ENCODE measurements around the gene FOSL2.

Gene FOSL2

DNA sequence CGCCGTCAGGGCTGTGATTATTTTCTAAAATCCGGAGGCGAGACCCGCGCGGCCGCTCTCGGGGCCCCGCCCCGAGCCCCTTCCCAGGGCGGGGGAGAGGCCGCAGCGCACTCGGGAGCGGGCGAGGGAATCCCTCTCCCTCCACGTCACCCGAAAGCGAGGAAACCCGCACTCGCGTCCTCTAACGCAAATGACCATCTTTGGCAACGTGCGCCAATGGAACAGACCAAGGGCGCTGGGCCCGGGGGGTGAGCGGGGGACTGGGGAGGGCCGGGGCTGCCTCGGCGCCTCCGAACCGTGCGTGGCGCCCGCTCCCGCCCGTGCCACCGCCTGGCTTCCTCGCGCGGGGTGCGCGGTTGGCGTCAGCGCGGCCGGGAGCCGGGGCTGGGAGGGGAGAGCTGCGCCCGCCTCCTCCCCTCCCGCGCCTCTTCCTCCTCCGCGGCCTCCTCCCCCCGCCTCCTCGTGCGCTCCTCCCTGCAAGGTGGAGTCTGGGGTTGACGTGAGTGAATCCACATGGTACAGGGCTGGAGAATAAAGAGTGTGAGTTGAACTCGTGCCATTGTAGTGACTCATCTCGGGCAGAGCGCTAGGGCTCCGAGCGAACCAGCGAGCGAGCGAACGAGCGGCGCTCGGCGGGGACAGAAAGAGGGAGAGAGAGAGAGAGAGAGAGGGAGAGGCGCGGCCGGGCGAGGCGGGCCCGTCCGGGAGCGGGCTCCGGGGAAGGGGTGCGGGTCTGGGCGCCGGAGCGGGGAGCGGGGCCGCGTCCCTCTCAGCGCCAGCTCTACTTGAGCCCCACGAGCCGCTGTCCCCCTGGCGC lies at the start of gene FOSL2:
Gene FOSL2 (plus strand): TSS at position 562 of the 817 bp plus-strand sequence. CDS start 863 bp downstream, outside the sequence.
- DNase-seq, result peak; percentile 86 to 95

DNA sequence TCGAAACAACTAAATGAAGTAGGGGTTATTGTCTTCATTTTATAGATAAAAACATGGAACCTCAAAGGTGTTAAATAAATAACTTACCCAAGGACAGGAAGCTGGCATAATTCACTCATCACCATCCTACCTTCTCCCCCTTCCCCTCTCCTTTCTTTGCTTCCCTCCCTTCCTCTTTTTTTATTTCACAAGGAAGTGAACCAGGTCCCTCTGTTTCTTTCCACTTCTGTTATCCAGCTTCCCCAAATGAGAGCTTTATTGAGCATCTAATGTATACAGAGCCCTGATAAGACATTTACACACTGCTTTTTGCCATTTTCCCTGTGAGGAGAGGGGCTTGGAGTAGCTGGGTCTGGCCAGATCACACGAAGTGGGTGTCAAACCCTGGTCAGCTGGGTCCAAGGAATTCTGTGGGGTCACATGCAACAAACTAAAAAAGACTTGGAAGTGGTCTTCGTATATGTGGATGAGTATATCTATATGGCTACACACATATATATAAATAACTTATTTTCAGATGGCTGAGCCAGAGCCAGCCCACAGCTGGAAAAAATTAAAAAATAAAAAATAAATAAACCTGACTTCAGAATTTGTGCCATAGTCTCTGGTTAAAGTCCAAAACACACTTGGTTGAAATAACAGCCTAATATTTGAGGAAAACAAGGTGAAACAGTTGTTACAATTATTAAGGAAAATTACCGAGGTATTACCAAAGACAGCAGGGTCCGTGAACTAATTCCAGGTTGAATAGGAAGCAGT lies 49.3 kb upstream of the FOSL2 start:
- DNase-seq, result no peak

DNA sequence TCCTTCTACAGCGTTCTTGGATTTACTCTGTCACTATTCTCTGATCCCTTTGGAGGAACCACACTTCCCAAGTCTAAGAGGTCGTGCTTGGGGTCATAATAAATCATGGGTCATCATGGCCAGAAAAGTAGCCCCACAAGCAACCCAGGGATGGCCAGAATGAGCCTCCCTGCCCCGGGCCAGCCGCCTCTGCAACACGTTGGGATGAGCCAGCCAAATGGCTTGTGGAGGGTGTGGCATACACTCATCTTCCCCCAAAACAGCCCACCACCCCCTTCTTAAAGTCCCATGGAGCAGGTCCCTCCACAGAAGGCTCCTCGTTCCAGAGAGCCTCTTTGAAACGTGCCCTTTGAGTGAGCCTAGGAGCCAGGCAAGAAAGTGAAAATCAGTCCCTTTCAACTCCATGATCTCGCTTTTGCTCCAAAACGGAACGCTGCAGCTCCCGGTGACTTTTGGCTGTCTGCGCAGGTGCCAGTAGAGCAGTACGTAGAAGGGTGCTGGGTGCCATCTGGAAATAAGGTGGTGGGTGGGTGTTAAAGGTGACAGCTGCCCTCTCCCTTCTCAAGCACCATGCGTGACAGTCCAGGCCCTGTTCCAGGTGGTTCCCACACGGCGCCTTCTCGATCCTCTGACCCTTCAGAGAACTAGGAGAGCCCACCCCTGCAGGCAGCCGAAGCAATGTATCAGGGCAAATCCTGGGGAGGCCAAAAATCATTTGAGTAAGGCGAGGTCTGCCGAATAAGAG lies 48.5 kb upstream of the FOSL2 start:
- DNase-seq, result no peak

DNA sequence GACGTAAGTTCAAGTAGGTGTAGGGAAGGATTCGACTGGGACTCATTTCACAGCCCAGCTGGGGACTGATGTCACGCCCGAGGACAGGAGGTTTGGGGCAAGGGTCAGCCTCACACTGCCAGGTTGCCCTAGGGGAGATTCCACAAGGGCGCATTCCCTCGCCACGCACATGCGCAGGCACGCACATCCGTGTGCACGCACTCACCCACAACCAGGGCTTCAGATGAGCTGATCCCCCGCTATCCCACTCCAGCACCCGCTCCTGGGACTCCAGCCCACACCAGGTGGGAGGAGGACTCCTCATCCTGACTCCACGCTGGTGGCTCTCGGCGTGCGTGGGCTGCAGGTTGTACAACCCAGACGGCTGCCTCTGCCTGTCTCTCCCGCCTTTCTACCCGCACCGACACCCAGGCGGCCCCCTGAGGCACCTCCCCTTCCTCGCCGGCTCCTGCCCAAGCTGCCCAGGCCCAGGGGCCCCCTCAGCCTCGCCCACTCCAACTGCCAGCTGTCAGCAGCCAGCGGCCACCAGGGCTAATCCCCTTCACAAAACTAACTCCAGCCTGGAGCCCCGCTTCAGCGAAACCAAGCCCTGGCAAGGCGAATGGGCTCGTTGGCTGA lies 47.8 kb upstream of the FOSL2 start:
- DNase-seq, result no peak

DNA sequence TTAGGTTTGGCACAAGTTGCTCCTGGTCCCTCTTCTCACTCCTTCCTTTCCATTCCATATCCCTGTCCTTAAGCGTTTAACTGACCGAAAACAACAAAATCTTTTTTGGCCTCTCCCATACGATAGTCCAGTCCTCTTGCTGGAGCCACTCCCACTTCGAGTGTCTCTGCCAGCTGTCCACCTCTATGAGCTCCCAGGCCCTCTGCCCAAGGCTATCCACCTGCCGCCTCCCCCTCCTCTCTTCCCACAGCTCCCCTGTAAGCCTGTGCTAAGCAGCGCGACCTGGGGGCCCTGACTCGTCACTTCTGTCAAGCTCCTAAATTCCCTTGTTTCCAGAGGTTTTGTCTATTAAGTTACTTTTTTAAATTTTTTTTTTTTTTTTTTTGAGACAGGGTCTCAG lies 47.0 kb upstream of the FOSL2 start:
- no peak for DNase-seq

DNA sequence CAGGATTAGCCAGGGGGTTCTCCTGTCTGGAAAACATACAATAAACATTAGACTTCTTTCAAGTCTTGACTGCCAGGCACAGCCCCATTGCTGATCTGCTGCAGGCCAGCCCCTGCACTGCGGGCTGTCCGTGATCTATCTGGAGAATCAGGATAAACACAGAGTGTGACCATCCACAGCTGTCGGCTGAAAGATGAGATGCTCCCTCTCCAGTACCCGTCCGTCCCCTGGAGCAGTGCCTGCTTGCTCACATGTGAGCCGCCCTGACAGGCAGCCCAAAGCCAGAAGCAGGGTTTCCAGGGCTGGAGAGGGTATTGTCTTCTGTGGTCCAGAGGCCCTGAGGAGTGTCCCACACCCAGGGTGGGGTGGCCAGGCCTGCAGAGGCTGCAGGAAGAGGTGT lies 46.1 kb upstream of the FOSL2 start:
- DNase-seq, result no peak

DNA sequence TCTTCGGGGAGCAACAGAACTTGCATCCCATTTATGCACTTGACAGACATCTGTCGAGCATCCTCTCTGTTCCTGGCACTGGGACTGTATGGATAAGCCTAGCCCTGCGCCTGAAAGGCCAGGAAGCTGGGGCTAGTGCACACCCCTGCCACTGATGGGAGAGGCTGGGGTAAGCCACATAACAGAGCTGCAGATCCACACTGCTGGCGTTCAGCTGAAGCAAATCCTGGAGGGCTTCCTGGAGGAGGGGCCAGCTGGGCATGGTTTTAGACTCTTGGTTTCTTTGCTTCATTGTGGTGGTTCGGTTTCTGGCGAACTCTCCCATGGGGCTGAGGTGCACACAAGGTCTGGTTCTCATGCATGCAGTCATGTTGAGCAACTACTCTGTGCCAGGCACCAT lies 45.5 kb upstream of the FOSL2 start:
- no peak for DNase-seq

DNA sequence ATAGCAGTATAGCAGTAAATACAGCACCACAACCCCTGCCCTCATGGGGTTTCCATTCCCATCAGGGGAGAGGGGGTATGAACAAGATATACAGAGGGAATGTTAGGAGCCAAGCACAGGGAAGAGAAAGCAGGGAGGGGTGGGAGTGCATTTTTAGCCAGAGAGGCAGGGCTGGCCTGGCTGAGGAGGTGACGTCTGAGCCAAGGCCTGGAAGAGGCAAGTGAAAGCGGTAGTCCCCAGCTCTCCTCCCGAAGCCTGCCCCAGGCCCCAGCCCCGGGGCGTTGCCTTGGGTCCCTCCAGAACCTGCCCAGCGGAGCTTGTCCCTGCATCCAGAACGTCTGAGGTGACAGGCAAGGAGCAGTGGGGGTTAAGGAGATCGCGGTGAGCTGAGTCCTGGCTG lies 45.1 kb upstream of the FOSL2 start:
- DNase-seq, result no peak

DNA sequence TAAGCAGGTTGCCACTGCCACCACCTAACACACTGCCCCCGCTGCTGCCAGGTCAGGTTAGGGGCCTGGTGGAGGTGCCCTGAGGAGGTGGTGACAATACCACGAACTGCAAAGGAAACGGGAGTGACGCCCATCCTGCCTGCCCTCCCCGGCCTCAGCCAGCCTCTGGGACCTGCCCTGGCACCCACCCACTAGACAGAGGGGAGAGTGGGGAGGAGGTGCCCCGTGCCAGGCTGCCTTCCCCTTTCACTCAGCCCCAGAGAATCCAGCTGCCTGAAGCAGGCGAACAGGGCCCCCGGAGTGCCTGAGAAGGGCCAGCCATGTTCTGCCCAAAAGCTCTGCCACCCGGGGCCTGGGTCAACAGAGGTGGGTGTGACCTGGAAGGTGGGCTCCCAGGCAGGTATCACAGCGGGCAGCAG lies 44.5 kb upstream of the FOSL2 start:
- DNase-seq, result no peak

DNA sequence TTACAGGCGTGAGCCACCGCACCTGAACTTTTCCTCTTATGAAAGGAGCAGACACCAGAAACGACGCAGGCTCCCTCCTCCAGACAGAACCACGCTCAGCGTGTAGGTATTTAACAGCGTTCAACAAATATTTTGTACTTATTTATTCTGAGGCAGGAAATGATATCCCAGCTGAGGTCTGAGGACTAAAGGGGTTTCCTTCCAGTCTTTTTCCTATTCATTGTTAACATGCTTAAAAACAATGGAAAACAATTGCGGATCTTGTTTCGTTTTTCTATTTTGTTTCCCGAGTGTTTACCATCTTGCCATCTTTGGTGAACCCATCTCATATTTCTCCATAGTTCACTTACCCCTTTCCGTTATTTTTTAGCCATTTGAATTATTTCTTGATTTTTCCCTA lies 43.7 kb upstream of the FOSL2 start:
- no peak for DNase-seq

DNA sequence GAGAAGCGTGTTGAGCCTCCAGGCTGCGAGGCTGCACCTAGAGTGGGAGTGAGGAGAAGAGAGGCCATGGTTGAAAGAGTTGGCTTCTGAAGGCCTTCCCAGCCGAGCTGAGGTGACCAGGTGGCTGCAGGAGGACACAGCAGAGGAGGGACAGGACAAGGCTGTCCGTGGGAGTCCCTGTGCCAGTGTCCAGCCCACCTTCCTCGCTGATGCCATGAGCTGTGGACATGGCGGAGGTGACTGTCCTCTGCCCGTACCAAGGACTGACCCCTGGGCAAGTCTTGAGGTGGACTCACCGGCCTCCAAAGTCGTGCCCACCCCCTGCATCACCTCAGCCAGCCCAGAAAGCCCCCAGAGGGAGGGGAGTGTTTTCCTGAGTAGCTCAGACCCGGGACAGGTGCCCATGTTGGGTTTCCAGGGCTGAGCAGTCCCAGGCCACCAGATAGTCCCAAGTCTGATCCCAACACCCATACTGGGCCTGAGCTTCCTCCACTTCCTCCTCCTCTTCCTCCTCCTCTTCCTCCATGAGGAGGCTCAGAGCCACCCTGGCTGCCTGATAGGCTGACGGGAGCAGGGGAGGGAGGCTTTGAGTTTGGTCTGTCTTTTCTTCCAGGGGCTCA lies 43.0 kb upstream of the FOSL2 start:
- DNase-seq, result no peak

DNA sequence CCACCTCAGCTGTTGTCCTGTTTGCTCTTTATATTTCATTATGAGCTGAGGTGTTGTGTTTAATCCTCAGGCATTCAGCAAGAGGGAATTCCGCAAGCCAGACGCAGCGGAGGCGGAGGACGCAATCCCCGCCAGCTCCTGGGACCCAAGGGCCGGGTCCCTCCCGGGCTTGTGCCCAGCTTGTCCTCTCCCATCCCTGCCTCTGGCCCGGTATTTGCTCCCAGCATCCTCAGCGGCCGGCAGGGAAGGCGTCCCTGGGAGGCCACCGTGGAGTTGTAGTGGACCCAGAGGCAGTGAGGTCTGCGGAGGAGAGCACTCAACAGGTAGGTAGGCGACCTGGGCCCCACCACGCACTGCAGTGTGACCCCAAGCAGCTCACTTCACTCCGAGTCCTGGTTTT lies 42.5 kb upstream of the FOSL2 start:
- DNase-seq, result no peak

DNA sequence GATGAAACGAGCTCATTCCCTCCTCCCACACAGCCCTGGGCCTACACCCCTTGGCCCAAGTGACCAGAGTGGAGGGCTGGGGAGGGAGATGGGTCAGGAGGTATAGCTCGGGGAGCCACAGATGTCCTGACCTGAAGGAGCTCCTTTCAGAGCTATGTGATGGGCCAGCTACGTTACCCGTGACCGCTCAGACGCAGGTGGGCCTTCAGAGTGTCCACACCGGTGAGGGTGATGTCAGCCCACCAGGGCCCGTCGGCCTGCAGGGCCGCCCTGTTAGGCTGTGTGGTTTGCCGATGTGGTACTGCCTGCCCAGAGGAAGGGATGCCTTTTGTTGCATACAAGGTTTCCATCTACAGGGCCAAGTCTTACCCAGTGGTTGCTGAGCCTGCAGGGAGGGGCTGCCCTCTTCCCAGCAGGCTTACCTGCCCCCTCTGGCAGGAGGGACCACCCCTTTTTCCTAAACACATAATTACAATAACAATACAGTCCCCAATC lies 41.8 kb upstream of the FOSL2 start:
- no peak for DNase-seq

DNA sequence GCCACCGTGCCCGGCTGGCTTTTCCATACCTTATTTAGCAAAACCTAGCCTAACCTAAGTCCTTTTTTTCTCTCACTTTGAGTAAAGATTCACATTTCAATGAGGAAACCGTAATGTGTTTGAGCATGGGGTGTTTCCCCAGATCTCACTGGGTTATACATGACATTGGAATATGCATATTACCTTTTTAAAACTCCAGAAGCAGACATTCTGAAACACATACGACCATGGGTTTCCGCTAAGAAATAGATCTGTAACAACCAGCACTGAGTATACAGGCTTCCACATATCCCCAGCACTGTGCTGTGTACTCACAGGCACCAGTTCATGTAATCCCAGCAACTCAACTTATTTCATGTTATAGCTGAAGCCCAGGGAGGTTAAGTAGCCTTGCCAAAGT lies 41.0 kb upstream of the FOSL2 start:
- no peak for DNase-seq

DNA sequence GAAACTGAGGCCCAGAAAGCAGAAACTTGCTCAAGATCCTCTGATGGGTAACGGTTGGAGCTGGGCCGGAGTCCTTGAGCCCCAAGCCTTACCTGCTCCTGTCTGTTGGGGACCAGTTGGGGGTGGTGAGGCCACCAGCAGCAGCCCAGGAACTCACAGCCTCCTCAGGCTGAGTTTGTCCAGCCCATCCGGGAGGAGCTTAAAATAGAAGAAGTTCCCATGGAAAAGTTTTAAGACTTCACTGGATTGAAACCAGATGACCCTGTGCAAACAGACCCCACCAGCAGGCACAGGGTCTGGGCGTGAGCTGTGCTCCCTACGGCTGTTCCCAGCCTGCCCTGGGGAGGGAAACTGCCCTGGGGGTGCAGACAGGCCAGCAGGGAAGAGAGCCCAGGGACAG lies 40.6 kb upstream of the FOSL2 start:
- no peak for DNase-seq

DNA sequence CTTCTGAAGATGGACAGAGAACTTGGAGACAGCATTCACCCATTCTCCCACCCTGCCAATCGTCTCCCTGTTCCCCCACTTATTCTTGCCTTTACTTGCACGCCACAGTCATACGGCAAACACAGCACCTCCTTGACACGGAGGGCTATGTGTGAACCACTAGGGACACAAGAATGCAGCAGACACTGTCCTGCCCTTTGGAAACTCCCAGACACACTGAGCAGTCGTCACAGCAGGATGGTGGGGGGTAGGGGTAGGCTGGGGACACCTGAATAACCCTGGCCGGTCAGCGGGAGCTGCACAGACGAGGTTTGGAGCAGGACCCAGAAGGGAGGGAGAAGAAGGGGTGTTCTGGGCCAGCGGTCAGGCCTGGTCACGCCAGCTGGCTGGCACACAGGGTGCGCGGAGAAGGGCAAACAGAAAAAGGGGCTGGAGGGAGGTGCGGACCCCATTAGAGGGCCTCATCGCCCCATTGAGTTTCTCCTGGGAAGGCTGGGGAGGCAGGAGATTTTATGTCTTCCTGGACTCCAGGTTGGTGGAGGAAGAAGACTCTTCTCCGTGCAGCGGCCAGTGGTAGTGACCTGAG lies 40.0 kb upstream of the FOSL2 start:
- no peak for DNase-seq

DNA sequence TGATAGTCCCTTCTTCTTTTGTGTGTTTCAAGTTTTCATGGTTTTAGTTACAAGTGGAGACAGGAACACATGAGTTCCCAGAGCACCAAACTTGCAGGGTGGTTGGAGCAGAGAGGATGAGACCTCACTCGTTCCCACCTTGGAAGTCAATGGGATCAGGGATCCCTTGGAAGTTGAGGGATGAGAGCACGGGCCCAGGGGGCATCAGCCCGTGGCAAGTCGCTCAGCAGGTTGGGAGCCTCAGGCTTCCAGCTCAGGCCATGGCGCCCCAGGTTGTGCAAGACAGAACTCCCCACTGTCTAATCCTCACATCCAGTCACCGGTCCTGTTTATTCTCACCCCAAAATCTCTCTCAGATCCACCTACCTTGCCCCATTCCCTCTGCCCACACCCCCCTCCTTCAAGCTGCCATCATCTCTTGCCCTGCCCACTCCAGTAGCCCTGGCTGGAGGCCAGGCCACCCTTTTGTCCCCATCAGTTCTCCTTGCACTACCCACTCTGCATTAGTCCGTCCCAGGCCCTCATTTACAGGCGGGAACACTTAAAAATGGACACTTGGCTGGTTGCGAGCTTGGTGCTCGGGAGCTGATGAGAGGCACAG lies 37.6 kb upstream of the FOSL2 start:
- no peak for DNase-seq

DNA sequence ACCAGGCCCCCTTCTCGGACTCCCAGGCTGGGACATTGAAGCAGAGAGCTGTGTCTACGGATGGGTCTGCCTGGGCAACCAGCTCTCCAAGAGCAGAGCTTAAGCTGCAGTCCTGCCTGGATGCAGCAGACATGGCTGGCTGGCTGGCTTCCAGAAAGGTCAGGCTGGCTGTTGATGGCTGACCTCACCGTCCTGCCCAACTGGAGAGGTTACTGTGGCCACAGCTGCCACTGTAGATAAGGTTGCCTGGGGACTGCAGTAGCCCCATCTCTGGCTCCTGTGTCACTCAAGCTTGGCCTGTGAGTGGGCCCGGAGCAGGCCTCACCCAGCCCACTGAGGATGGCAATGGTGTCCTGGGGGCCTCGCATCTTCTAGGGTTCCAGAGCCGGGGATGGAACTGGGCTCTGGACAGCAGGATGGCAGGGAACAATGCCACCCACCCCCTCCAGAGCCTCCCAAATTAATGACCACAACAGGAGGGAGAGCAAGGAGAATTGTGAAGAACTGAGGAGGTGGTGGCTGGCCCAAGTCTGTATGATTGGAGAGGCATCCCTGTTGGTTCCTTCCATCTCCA lies 37.0 kb upstream of the FOSL2 start:
- no peak for DNase-seq

DNA sequence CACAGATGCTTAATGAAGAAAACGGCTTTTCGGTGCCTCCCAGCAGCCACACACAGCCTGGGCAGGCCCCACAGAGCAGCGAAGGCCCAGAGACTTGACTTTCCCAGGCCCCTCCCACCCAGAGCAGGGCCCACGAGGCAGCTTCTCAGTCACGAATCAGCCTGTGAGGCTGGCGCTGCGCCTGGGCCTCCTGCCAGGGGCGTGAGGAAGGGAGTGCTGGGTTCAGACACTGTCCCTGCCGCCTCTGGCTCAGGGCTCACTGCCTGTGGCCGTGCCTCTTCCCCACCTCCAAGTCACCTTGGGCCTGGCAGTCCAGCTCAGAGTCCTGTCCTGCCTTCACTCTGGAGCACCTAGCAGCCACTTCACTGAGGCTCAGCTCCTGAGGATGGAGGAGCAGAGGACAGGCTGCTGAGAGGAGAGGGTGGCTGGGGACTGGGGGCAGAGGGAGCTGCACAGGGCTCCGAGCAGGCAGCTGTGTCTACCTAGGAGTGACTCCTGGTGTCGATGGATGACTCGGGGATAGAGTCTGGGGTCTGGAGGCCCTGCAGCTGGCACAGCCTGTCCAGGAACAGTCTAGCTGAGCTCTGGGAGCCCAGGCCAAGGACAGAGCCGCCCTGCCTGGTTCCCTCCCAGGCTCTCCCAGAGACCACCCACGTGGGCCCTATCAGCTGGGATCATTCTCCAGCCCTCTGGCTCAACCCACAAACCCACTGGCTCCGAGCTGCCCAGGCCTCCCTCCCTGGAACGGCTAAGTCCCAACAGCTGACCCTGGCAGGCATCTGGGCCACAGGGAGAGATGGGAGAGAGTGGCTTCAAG lies 36.4 kb upstream of the FOSL2 start:
- DNase-seq, result no peak

DNA sequence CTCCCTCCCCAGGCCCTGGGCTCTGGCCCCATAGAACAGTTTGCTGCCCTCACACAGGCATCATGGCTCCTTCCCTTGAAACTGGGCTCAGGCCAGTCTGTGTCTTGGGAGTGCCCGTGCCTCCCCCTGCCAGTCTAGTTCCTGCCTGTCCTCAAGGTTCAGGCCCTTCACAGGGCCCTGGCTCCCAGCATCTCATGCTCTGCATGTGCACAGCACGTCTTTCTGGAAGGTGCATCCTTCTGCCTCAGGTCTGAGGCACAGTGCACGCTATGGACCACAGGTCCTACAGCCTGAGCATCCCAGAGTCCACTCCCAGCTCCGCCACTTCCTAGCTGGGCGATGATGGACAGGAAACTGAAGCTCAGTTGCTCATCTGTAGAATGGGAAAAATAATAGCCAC lies 35.6 kb upstream of the FOSL2 start:
- no peak for DNase-seq
